GM12878 (cell line): ENCODE results near the gene ARFGAP2. TPM values are rescaled to one million over a fixed set of nuclear protein-coding genes. Genes with fewer than 3 reads are reported as not detected.

Experiments
- ATAC-seq: fragments of 200-7000 bp; cut with Tn5 transposase; 3 replicates; pipeline ENCODE4 v1.9.1; 2020; ENCODE audit warnings: mild to moderate bottlenecking, moderate library complexity
- BruUV-seq: library from RNA; stranded (reverse); fragments of 400-500 nt; replicated peaks from 2 replicates; lab custom pipeline; 2021; lab: Mats Ljungman, UMichigan
- CTCF ChIA-PET: fragments of 300-600 bp; sonication (Branson Sonifier 250); formaldehyde crosslinking; extraction: SDS; loops from one replicate; lab custom pipeline; 2021; ENCODE audit warnings: inconsistent platforms; lab: Yijun Ruan, JAX
- POLR2A ChIA-PET: fragments of 350-600 bp; formaldehyde crosslinking; extraction: SDS; loops from one replicate; lab custom pipeline; 2021; ENCODE audit warnings: inconsistent platforms; lab: Charles Lee
- RAD21 ChIA-PET: fragments of 300-600 bp; sonication (Branson Sonifier 250); formaldehyde crosslinking; loops from one replicate; lab custom pipeline; 2023; ENCODE audit warnings: antibody characterized with exemption; ENCODE audit not compliant: unreplicated experiment; lab: Charles Lee
- SMC1A ChIA-PET: fragments of 300-600 bp; sonication (Branson Sonifier 250); formaldehyde crosslinking; loops from one replicate; lab custom pipeline; 2023; ENCODE audit not compliant: unreplicated experiment, uncharacterized antibody; lab: Charles Lee
- DNase-seq: peaks from one replicate; pipeline ENCODE4 v3.0.0-alpha.2; 2011; ENCODE audit warnings: low read depth, low spot score
- FAIRE-seq: peaks from 3 replicates; lab custom pipeline; 2011; peaks lifted over from hg19 to GRCh38; lab: Jason Lieb, UNC
- H2AFZ ChIP-seq: 2 replicates; pipeline ENCODE4 v1.6.0; 2011; ENCODE audit warnings: low read depth, low read length, control low read depth; ENCODE audit not compliant: control insufficient read depth
- H3K27ac ChIP-seq: 2 replicates; pipeline ENCODE4 v1.5.1; 2011; ENCODE audit warnings: control low read depth; ENCODE audit not compliant: control insufficient read depth, insufficient read depth
- H3K27me3 ChIP-seq, 2 experiments: replicated peaks in 1 of 2; 2 replicates each; pipeline versions ENCODE4 v1.6.0 to v1.6.1; 2011; ENCODE audit warnings: low read length in 1 of 2; ENCODE audit not compliant: control insufficient read depth in 2 of 2, insufficient read depth in 2 of 2
- H3K36me3 ChIP-seq, 2 experiments: 2 replicates each; pipeline ENCODE4 v1.5.1; 2011; ENCODE audit warnings: low read length in 1 of 2; ENCODE audit not compliant: control insufficient read depth in 2 of 2, insufficient read depth in 2 of 2
- H3K4me1 ChIP-seq: 2 replicates; pipeline ENCODE4 v1.6.1; 2011; ENCODE audit warnings: mild to moderate bottlenecking, low read length, moderate library complexity, mixed read lengths; ENCODE audit not compliant: control insufficient read depth, insufficient read depth
- H3K4me2 ChIP-seq: 2 replicates; pipeline ENCODE4 v1.6.0; 2011; ENCODE audit warnings: control low read depth; ENCODE audit not compliant: control insufficient read depth, insufficient read depth
- H3K4me3 ChIP-seq: fragments of 200-600 bp; sonication (generic); 2 replicates; pipeline ENCODE4 v1.5.1; 2016
- H3K79me2 ChIP-seq: 2 replicates; pipeline ENCODE4 v1.6.0; 2011; ENCODE audit warnings: low read length; ENCODE audit not compliant: control insufficient read depth, insufficient read depth
- H3K9ac ChIP-seq: 2 replicates; pipeline ENCODE4 v1.8.0; 2011; ENCODE audit warnings: low read length, control low read depth, mixed read lengths; ENCODE audit not compliant: control insufficient read depth, insufficient read depth
- H3K9me3 ChIP-seq: replicated peaks from 3 replicates; pipeline ENCODE4 v1.5.1; 2011; ENCODE audit warnings: mild to moderate bottlenecking, low read length; ENCODE audit not compliant: control insufficient read depth, insufficient read depth
- H4K20me1 ChIP-seq: 2 replicates; pipeline ENCODE4 v1.6.0; 2011; ENCODE audit not compliant: control insufficient read depth, insufficient read depth
- BACH1 ChIP-seq: fragments of 450-650 bp; IDR thresholded peaks from 2 replicates; pipeline ENCODE4 v1.6.1; 2017; ENCODE audit warnings: mild to moderate bottlenecking, borderline replicate concordance
- CEBPB ChIP-seq, 2 experiments: fragments of 150-350 bp in 1 of 2; IDR thresholded peaks; 2 replicates each; pipeline ENCODE4 v1.6.1; 2012 to 2014; ENCODE audit warnings: low read depth in 2 of 2, low read length in 2 of 2, borderline replicate concordance in 1 of 2, inconsistent platforms in 1 of 2
- CREB1 ChIP-seq: IDR thresholded peaks from 2 replicates; pipeline ENCODE4 v1.6.1; 2012; ENCODE audit warnings: low read depth, mild to moderate bottlenecking, inconsistent platforms
- CTCF ChIP-seq, 3 experiments: IDR thresholded peaks in 2 of 3; conservative IDR thresholded peaks in 1 of 3; 2 replicates each; pipeline ENCODE4 v1.5.1; 2011; ENCODE audit warnings: low read depth in 3 of 3, low read length in 3 of 3, mild to moderate bottlenecking in 3 of 3, control low read depth in 2 of 3, moderate library complexity in 2 of 3, inconsistent platforms in 1 of 3, mixed read lengths in 1 of 3; ENCODE audit not compliant: control insufficient read depth in 2 of 3, insufficient read depth in 1 of 3; ENCODE audit errors: extremely low read depth in 1 of 3
- EED ChIP-seq: sonication (generic); IDR thresholded peaks from 2 replicates; pipeline ENCODE4 v1.6.1; 2016; ENCODE audit warnings: antibody characterized with exemption, low read depth
- GATAD2B ChIP-seq: fragments of 450-650 bp; conservative IDR thresholded peaks from 2 replicates; pipeline ENCODE4 v1.6.1; 2017; ENCODE audit warnings: low read depth, mild to moderate bottlenecking, moderate library complexity
- IKZF2 ChIP-seq, 2 experiments: fragments of 450-650 bp; IDR thresholded peaks; 2 replicates each; pipeline ENCODE4 v1.6.1; 2017; ENCODE audit warnings: mild to moderate bottlenecking in 2 of 2, moderate library complexity in 2 of 2
- IRF4 ChIP-seq: IDR thresholded peaks from 2 replicates; pipeline ENCODE4 v1.6.1; 2011; ENCODE audit warnings: low read depth, low read length
- LARP7 ChIP-seq: fragments of 450-650 bp; IDR thresholded peaks from 2 replicates; pipeline ENCODE4 v1.6.1; 2017; ENCODE audit warnings: mild to moderate bottlenecking
- MEF2B ChIP-seq: fragments of 450-650 bp; IDR thresholded peaks from 2 replicates; pipeline ENCODE4 v1.6.1; 2018; ENCODE audit warnings: mild to moderate bottlenecking, moderate library complexity; ENCODE audit not compliant: partially characterized antibody, poor library complexity, severe bottlenecking
- MTA2 ChIP-seq: fragments of 450-650 bp; IDR thresholded peaks from 2 replicates; pipeline ENCODE4 v1.6.1; 2016; ENCODE audit warnings: low read depth, mild to moderate bottlenecking, moderate library complexity
- MTA3 ChIP-seq: IDR thresholded peaks from 2 replicates; pipeline ENCODE4 v1.6.1; 2012; ENCODE audit warnings: low read length, inconsistent platforms, borderline replicate concordance
- NR2F1 ChIP-seq: fragments of 450-650 bp; conservative IDR thresholded peaks from 2 replicates; pipeline ENCODE4 v1.6.1; 2017; ENCODE audit warnings: mild to moderate bottlenecking
- POU2F2 ChIP-seq: IDR thresholded peaks from 3 replicates; pipeline ENCODE4 v1.6.1; 2011; ENCODE audit warnings: low read depth, mild to moderate bottlenecking, low read length, borderline replicate concordance
- RAD21 ChIP-seq: IDR thresholded peaks from 2 replicates; pipeline ENCODE4 v1.6.1; 2011; ENCODE audit warnings: mild to moderate bottlenecking, low read depth, low read length, moderate library complexity; ENCODE audit not compliant: insufficient read depth
- RB1 ChIP-seq: fragments of 450-650 bp; formaldehyde crosslinking; IDR thresholded peaks from 2 replicates; pipeline ENCODE4 v1.6.1; 2017; ENCODE audit warnings: mild to moderate bottlenecking, borderline replicate concordance
- SMARCA5 ChIP-seq: fragments of 450-650 bp; IDR thresholded peaks from 2 replicates; pipeline ENCODE4 v1.6.1; 2017; ENCODE audit warnings: mild to moderate bottlenecking
- SMC3 ChIP-seq: IDR thresholded peaks from 2 replicates; pipeline ENCODE4 v1.6.1; 2011; ENCODE audit warnings: low read length, improper control_type of control experiment, borderline replicate concordance
- TBL1XR1 ChIP-seq: IDR thresholded peaks from 2 replicates; pipeline ENCODE4 v1.6.1; 2012; ENCODE audit warnings: low read depth, low read length, improper control_type of control experiment
- YBX1 ChIP-seq: fragments of 450-650 bp; IDR thresholded peaks from 2 replicates; pipeline ENCODE4 v1.6.1; 2016; ENCODE audit warnings: antibody characterized with exemption
- YY1 ChIP-seq: IDR thresholded peaks from 2 replicates; pipeline ENCODE4 v1.6.1; 2011; ENCODE audit warnings: low read depth, mild to moderate bottlenecking, low read length
- ZNF24 ChIP-seq: fragments of 450-650 bp; IDR thresholded peaks from 2 replicates; pipeline ENCODE4 v1.6.1; 2017; ENCODE audit warnings: antibody characterized with exemption, mild to moderate bottlenecking
- ZNF384 ChIP-seq: IDR thresholded peaks from 2 replicates; pipeline ENCODE4 v1.6.1; 2012; ENCODE audit warnings: low read depth, mild to moderate bottlenecking, low read length, improper control_type of control experiment, borderline replicate concordance
- WGBS: methylation state at CpG from one replicate; pipeline ENCODE4 v1.1.6; 2016; ENCODE audit warnings: low lambda C conversion rate; ENCODE audit not compliant: insufficient replicate concordance, insufficient coverage; ENCODE audit errors: missing lambda C conversion rate; 5-methylcytosine and 5-hydroxymethylcytosine counted together
- in situ Hi-C: fragments of 300-500 bp; cut with MboI; formaldehyde crosslinking; loops from 9 replicates; pipeline ENCODE4 v1.14.3; 2018; ENCODE audit warnings: mixed read lengths
- intact Hi-C: fragments of 100-400 bp; cut with micrococcal nuclease; formaldehyde crosslinking; loops from one replicate; pipeline ENCODE4 v1.14.2; 2022; ENCODE audit not compliant: unreplicated experiment
- polyA plus RNA-seq, 11 experiments: library from polyadenylated mRNA; depleted of rRNA in 4 of 11; unstranded in 6 of 11; stranded (reverse) in 5 of 11; fragments of >200 nt; fragmentation: Nextera tagmentation in 4 of 11; fragmentation: Illumina TruSeq in 1 of 11; extraction: Ambion mirVana in 4 of 11; extraction: Trizol in 1 of 11; gene quantifications; 1 replicate in 1 of 11; 2 replicates in 10 of 11; pipeline versions ENCODE4 v1.2.1 to v1.2.3, GENCODE V29; 2011 to 2016; ENCODE audit warnings: inconsistent platforms in 2 of 11, missing spikeins in 2 of 11, low read depth in 1 of 11
- total RNA-seq, 4 experiments: library from RNA; depleted of rRNA in 3 of 4; stranded (reverse); fragments of >200 nt in 3 of 4; fragmentation: Illumina TruSeq in 1 of 4; extraction: Trizol in 1 of 4; gene quantifications; 2 replicates each; pipeline versions ENCODE4 v1.2.1 to v1.2.3, GENCODE V29; 2013 to 2021

ARFGAP2 gene
- total and polyA plus RNA-seq, 10 of the 15 experiments (the other 5 are each of a cell fraction or from before 2014, with no cell fraction given): 20.9 to 100 (median 75.5) TPM

- Histone ChIP-seq H3K27ac (no peak overlapping the region), H3K4me1 (no peaks in the 10 kb centered on the region), H3K4me2 (no peak overlapping the region), H3K9me3 (no peaks in the 10 kb centered on the region), H4K20me1 (no peaks in the 10 kb centered on the region), H3K9ac (no peak overlapping the region), H3K4me3 (no peak overlapping the region), H3K79me2 (no peaks in the 10 kb centered on the region), H2AFZ (no peak overlapping the region), H3K27me3 (no peaks in the 10 kb centered on the region), H3K36me3 (no peaks in the 10 kb centered on the region)
- no TSS peak for BruUV-seq
- peak; percentile 90 for ATAC-seq
- intact Hi-C loops: loop anchor here (1.0 kb wide), 2 partner anchors 233 to 264 kb away; no protein-coding TSS in a partner anchor
- WGBS: 46% methylated on average over 11 of the region's 11 CpGs
- RAD21 ChIA-PET: interaction anchor here (0.6 to 2.9 kb wide), 24 partner anchors 10 to 299 kb away, joined by 3 to 29 read pairs (median 4); partner anchors contain the start of genes CSTPP1 and LRP4
- peak; percentile 7 for DNase-seq
- peak; percentile 93 for FAIRE-seq
- in situ Hi-C loops: no loop called here
- SMC1A ChIA-PET: interaction anchor here (0.6 to 4.0 kb wide), 27 partner anchors 10 to 327 kb away, joined by 3 to 44 read pairs (median 4); partner anchors contain the start of genes CSTPP1 and LRP4
- POLR2A ChIA-PET: interaction anchor here (0.6 kb wide), 3 partner anchors 83 to 268 kb away, joined by 3 to 9 read pairs (median 4); no protein-coding TSS in a partner anchor
- CTCF ChIA-PET: interaction anchor here (0.7 to 5.2 kb wide), 57 partner anchors 9 to 511 kb away, joined by 3 to 63 read pairs (median 4); partner anchors contain the start of genes CKAP5, CSTPP1, DDB2 and LRP4
- TF ChIP-seq CREB1 (0 out of 2 replicates have a peak, but pooled peaks have one; percentile 29), YY1 (peak; percentile 73; the same call in 1 of the 2 replicates), RB1 (0 out of 2 replicates have a peak, but pooled peaks have one; percentile 45), YBX1 (no peak), MEF2B (peak; percentile 8), LARP7 (peak; percentile 34; the same call in 1 of the 2 replicates), ZNF384 (no peak), BACH1 (no peak), CTCF (IDR thresholded peaks at IDR 0.05 in 2 of 3, conservative IDR thresholded peaks at IDR 0.05 in 1 of 3; ENCODE audit: control insufficient read depth in 2 of 3, extremely low read depth in 1 of 3, insufficient read depth in 1 of 3, low read depth in 3 of 3, low read length in 3 of 3) (peak; percentile 94 to 99 (median 96); a peak in 5 of 6 replicates), SMARCA5 (0 out of 2 replicates have a peak, but pooled peaks have one; percentile 23), POU2F2 (peak; percentile 51; the same call in 2 of the 3 replicates), EED (0 out of 2 replicates have a peak, but pooled peaks have one; percentile 44), RAD21 (peak; percentile 97), ZNF24 (peak; percentile 65), IKZF2 (IDR thresholded peaks at IDR 0.05) (0 out of 4 replicates have a peak, but pooled peaks of 1 of the 2 experiments have one; percentile 33), CEBPB (IDR thresholded peaks at IDR 0.05; ENCODE audit: borderline replicate concordance in 1 of 2, low read depth in 2 of 2, low read length in 2 of 2) (no peak), NR2F1 (peak; percentile 69), IRF4 (peak; percentile 28; the same call in 1 of the 2 replicates), SMC3 (peak; percentile 94), MTA3 (no peak), TBL1XR1 (no peak), MTA2 (no peak), GATAD2B (peak; percentile 51; the same call in 1 of the 2 replicates)
These were observed 23.4 kb downstream of the ARFGAP2 start for GRCh38 chr11:47152953-47153950.
